GM12864 (cell line): ENCODE data around the gene HECW1.

ENCODE experiments used
- DNase-seq: peaks from one replicate; pipeline ENCODE4 v3.0.0-alpha.2; 2011; ENCODE audit warnings: low read depth
- H3K4me3 ChIP-seq: 2 replicates; pipeline ENCODE4 v1.5.1; 2011; ENCODE audit warnings: mild to moderate bottlenecking, low read depth, low read length, control low read depth
- TF ChIP-seq, protein P1 (sequence below): IDR thresholded peaks from 2 replicates; pipeline ENCODE4 v1.5.1; 2011; ENCODE audit warnings: low read depth, mild to moderate bottlenecking, moderate library complexity, low read length, control low read depth, inconsistent platforms; ENCODE audit errors: missing control alignments

The HECW1 gene

DNA sequence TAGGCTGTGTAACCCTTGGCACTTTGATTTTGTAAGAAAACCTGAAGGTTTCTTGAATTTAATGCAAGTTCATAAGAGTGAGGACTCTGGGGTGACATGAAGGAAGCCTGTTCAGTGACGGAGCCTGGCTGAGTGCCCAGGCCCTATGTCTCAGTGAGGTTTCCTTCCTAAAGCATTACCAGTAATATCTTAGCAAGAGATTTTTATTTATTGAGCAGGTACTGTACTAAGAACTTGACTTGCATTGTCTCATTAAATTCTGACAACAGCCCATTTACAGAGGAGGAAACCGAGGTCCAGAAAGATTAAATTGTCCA, 197.2 kb downstream of the HECW1 start:
- no peak overlapping the region for H3K4me3 ChIP-seq
- no peak for DNase-seq
- TF ChIP-seq, protein P1, sequence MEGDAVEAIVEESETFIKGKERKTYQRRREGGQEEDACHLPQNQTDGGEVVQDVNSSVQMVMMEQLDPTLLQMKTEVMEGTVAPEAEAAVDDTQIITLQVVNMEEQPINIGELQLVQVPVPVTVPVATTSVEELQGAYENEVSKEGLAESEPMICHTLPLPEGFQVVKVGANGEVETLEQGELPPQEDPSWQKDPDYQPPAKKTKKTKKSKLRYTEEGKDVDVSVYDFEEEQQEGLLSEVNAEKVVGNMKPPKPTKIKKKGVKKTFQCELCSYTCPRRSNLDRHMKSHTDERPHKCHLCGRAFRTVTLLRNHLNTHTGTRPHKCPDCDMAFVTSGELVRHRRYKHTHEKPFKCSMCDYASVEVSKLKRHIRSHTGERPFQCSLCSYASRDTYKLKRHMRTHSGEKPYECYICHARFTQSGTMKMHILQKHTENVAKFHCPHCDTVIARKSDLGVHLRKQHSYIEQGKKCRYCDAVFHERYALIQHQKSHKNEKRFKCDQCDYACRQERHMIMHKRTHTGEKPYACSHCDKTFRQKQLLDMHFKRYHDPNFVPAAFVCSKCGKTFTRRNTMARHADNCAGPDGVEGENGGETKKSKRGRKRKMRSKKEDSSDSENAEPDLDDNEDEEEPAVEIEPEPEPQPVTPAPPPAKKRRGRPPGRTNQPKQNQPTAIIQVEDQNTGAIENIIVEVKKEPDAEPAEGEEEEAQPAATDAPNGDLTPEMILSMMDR, result no peak

- no peak overlapping the region for H3K4me3 ChIP-seq
- DNase-seq, result no peak
- TF ChIP-seq, protein P1, result no peak
Measured at GRCh38 chr7:43311052-43311451, 198.6 kb downstream of the HECW1 start.

GRCh38 chr7:43311694-43312093, 199.2 kb downstream of the HECW1 start:
- TF ChIP-seq, protein P1, result no peak
- DNase-seq, result no peak
- no peak overlapping the region for H3K4me3 ChIP-seq

- no peak for DNase-seq
- TF ChIP-seq, protein P1, result no peak
- no peak overlapping the region for H3K4me3 ChIP-seq
Measured at GRCh38 chr7:43313628-43314378, 201.4 kb downstream of the HECW1 start.

GRCh38 chr7:43314379-43315158, 202.1 kb downstream of the HECW1 start:
- no peak for DNase-seq
- TF ChIP-seq, protein P1, result no peak
- no peak overlapping the region for H3K4me3 ChIP-seq

GRCh38 chr7:43317075-43317474, 204.6 kb downstream of the HECW1 start:
- DNase-seq, result no peak
- H3K4me3 ChIP-seq, result no peak overlapping the region
- TF ChIP-seq, protein P1, result no peak
